Measurements from ENCODE around the gene ZBTB20. TPM values are rescaled to one million over a fixed set of nuclear protein-coding genes. Genes with fewer than 3 reads are reported as not detected.

Gene ZBTB20
- polyA plus RNA-seq, 1 donor from 2014 or later: 4.8 TPM

DNA sequence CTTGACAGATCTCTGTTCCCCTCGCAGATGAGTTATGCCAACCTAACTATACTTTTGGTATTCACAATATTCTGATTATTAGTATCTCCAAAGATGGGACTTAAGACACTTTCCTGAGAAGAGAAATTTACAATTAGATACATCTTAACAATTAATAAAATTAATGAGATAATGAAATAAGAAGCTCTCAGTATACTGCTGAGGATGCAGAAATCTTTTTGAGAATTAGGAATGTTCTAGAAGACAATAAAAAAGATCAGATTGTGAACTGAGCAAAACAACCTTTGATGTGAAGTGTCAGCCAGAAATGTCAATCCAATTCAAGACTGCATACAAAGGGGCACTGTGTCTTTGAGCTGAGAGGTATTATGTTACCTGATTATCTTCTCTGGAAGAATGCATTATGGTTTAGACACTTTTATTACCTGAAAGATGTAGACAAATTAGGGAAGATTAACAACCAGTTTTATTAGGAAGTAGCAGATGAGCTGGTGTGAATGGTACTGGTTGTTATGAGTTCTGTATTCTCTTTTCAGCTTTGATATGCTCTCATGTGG, 590.4 kb downstream of the ZBTB20 start:
- H3K9me2 ChIP-seq (ENCODE audit: insufficient read depth, low read length): no peaks in the 10 kb centered on the region
- TF ChIP-seq TAF1 (IDR thresholded peaks at IDR 0.05; ENCODE audit: low read depth) (no peak), EP300 (conservative IDR thresholded peaks at IDR 0.05; ENCODE audit: poor library complexity, severe bottlenecking) (peak; percentile 69), SMC3 (conservative IDR thresholded peaks at IDR 0.05; ENCODE audit: poor library complexity) (no peak), RAD21 (conservative IDR thresholded peaks at IDR 0.05) (no peak), MXI1 (conservative IDR thresholded peaks at IDR 0.05; ENCODE audit: poor library complexity, severe bottlenecking) (no peak)
- H4K20me1 ChIP-seq (ENCODE audit: insufficient read depth): no peaks in the 10 kb centered on the region

DNA sequence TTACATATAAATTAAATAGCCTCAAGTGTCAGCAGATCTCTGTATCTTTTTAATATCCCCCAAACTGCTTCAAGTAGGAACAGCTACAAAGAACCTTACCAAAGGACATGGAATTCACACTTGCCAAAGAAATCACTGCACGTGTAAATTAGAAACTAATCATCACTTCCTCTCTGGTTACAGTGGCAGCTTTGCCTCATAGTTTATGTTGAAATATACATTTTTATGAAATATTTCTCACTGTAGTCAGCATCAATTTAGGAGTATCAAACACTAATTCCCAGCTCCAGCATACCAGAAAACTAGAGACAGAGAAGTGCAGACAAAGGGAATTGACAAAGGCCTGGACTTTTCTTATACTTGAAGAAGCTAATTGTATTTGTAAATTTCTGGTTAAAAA, 592.4 kb downstream of the ZBTB20 start:
- Histone ChIP-seq H3K79me2 (replicated peaks; ENCODE audit: insufficient read depth, low read length) (no peaks in the 10 kb centered on the region), H4K20me1 (ENCODE audit: insufficient read depth) (no peaks in the 10 kb centered on the region), H2AFZ (ENCODE audit: low read depth, low read length) (no peak overlapping the region), H3K9me3 (ENCODE audit: low read length) (no peaks in the 10 kb centered on the region), H3K9me2 (ENCODE audit: insufficient read depth, low read length) (no peaks in the 10 kb centered on the region), H3K9ac (ENCODE audit: low read length) (no peak overlapping the region), H3K4me3 (ENCODE audit: low read length) (no peak overlapping the region), H3K36me3 (ENCODE audit: insufficient read depth, low read length) (no peaks in the 10 kb centered on the region), H3K27me3 (ENCODE audit: insufficient read depth, low read depth, low read length) (no peaks in the 10 kb centered on the region), H3F3A (ENCODE audit: insufficient read depth, low read length, poor library complexity, severe bottlenecking) (no peaks in the 10 kb centered on the region), H3K4me2 (ENCODE audit: low read length) (no peak overlapping the region), H3K27ac (ENCODE audit: low read length) (no peak overlapping the region)
- TF ChIP-seq RAD21 (conservative IDR thresholded peaks at IDR 0.05) (no peak), EP300 (conservative IDR thresholded peaks at IDR 0.05; ENCODE audit: poor library complexity, severe bottlenecking) (no peak)

More for the DNA sequence above, 590.4 kb downstream of the ZBTB20 start:
- peak overlapping the region; percentile 23 for H3K27ac ChIP-seq (ENCODE audit: low read length)
- no peaks in the 10 kb centered on the region for H3F3A ChIP-seq (ENCODE audit: insufficient read depth, low read length, poor library complexity, severe bottlenecking)
- peak overlapping the region; percentile 8 for H3K4me3 ChIP-seq (ENCODE audit: low read length)
- H3K27me3 ChIP-seq (ENCODE audit: insufficient read depth, low read depth, low read length): no peaks in the 10 kb centered on the region
- H3K79me2 ChIP-seq (replicated peaks; ENCODE audit: insufficient read depth, low read length): no peaks in the 10 kb centered on the region
- H3K9me3 ChIP-seq (ENCODE audit: low read length): no peaks in the 10 kb centered on the region
- H2AFZ ChIP-seq (ENCODE audit: low read depth, low read length): no peak overlapping the region
- H3K9ac ChIP-seq (ENCODE audit: low read length): no peak overlapping the region
- H3K36me3 ChIP-seq (ENCODE audit: insufficient read depth, low read length): no peaks in the 10 kb centered on the region
- peak overlapping the region; percentile 4 for H3K4me2 ChIP-seq (ENCODE audit: low read length)

DNA sequence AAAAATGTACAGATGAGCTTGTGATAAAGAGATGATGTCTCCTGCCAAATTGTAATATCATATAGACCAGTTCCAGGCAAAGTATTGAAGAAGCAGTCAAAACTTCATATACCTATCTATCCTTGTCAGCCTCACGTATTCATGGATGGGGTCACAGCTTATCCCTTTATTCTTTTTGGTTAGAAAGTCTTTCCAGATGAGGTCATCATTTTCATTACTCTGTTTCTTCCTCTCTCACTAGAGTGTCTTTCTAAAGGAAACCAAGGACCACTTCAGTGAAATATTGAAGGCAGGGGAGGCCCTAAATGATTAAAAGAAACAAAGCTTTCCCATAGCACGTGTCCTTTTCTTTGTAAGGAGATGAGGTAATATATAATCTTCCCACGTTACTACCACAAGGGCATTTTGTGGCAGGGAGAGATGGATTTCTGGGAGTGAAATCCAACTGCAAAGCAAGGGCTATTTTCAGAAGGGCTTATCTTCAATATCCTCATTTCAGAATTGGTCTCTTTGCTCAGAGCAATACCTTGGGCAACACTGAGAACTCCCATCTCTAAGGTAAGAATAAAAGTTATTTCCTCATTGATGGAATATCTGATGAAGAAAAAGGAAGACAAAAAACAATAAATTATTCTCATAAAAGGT, 593.0 kb downstream of the ZBTB20 start:
- Histone ChIP-seq H3K27me3 (ENCODE audit: insufficient read depth, low read depth, low read length) (no peaks in the 10 kb centered on the region), H3K79me2 (replicated peaks; ENCODE audit: insufficient read depth, low read length) (no peaks in the 10 kb centered on the region), H3K9ac (ENCODE audit: low read length) (no peak overlapping the region), H3K9me3 (ENCODE audit: low read length) (no peaks in the 10 kb centered on the region), H3K4me3 (ENCODE audit: low read length) (no peak overlapping the region), H2AFZ (ENCODE audit: low read depth, low read length) (no peak overlapping the region), H4K20me1 (ENCODE audit: insufficient read depth) (no peaks in the 10 kb centered on the region), H3K9me2 (ENCODE audit: insufficient read depth, low read length) (no peaks in the 10 kb centered on the region), H3K27ac (ENCODE audit: low read length) (no peak overlapping the region), H3K4me2 (ENCODE audit: low read length) (no peak overlapping the region), H3F3A (ENCODE audit: insufficient read depth, low read length, poor library complexity, severe bottlenecking) (no peaks in the 10 kb centered on the region), H3K36me3 (ENCODE audit: insufficient read depth, low read length) (no peaks in the 10 kb centered on the region)
- TF ChIP-seq POLR2AphosphoS5 (IDR thresholded peaks at IDR 0.05) (no peak), SMC3 (conservative IDR thresholded peaks at IDR 0.05; ENCODE audit: poor library complexity) (no peak), RAD21 (conservative IDR thresholded peaks at IDR 0.05) (no peak), TAF1 (IDR thresholded peaks at IDR 0.05; ENCODE audit: low read depth) (no peak), EZH2 (IDR thresholded peaks at IDR 0.05; ENCODE audit: borderline replicate concordance, insufficient read depth, low read length, poor library complexity, severe bottlenecking) (no peak), MXI1 (conservative IDR thresholded peaks at IDR 0.05; ENCODE audit: poor library complexity, severe bottlenecking) (no peak), EP300 (conservative IDR thresholded peaks at IDR 0.05; ENCODE audit: poor library complexity, severe bottlenecking) (no peak)
- TF ChIP-seq, protein P1, sequence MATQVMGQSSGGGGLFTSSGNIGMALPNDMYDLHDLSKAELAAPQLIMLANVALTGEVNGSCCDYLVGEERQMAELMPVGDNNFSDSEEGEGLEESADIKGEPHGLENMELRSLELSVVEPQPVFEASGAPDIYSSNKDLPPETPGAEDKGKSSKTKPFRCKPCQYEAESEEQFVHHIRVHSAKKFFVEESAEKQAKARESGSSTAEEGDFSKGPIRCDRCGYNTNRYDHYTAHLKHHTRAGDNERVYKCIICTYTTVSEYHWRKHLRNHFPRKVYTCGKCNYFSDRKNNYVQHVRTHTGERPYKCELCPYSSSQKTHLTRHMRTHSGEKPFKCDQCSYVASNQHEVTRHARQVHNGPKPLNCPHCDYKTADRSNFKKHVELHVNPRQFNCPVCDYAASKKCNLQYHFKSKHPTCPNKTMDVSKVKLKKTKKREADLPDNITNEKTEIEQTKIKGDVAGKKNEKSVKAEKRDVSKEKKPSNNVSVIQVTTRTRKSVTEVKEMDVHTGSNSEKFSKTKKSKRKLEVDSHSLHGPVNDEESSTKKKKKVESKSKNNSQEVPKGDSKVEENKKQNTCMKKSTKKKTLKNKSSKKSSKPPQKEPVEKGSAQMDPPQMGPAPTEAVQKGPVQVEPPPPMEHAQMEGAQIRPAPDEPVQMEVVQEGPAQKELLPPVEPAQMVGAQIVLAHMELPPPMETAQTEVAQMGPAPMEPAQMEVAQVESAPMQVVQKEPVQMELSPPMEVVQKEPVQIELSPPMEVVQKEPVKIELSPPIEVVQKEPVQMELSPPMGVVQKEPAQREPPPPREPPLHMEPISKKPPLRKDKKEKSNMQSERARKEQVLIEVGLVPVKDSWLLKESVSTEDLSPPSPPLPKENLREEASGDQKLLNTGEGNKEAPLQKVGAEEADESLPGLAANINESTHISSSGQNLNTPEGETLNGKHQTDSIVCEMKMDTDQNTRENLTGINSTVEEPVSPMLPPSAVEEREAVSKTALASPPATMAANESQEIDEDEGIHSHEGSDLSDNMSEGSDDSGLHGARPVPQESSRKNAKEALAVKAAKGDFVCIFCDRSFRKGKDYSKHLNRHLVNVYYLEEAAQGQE (IDR thresholded peaks at IDR 0.05; ENCODE audit: borderline replicate concordance): no peak
- TF ChIP-seq, protein P2, sequence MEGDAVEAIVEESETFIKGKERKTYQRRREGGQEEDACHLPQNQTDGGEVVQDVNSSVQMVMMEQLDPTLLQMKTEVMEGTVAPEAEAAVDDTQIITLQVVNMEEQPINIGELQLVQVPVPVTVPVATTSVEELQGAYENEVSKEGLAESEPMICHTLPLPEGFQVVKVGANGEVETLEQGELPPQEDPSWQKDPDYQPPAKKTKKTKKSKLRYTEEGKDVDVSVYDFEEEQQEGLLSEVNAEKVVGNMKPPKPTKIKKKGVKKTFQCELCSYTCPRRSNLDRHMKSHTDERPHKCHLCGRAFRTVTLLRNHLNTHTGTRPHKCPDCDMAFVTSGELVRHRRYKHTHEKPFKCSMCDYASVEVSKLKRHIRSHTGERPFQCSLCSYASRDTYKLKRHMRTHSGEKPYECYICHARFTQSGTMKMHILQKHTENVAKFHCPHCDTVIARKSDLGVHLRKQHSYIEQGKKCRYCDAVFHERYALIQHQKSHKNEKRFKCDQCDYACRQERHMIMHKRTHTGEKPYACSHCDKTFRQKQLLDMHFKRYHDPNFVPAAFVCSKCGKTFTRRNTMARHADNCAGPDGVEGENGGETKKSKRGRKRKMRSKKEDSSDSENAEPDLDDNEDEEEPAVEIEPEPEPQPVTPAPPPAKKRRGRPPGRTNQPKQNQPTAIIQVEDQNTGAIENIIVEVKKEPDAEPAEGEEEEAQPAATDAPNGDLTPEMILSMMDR (IDR thresholded peaks at IDR 0.05; ENCODE audit: poor library complexity, severe bottlenecking): no peak

All from neural cell (in vitro differentiated cells).